Mucosa of rectum (tissue), 2 donors: ENCODE results near the gene IQCE.

ENCODE experiments used
- H3K27ac ChIP-seq, 2 donors: one replicate each; pipeline ENCODE4 v1.7.0; 2013; ENCODE audit warnings: inconsistent platforms in 2 of 2, low read depth in 2 of 2, low read length in 2 of 2
- H3K27me3 ChIP-seq, 2 donors: one replicate each; pipeline ENCODE4 v1.7.0; 2013; ENCODE audit warnings: low read length in 2 of 2; ENCODE audit not compliant: control insufficient read depth in 2 of 2, insufficient read depth in 2 of 2
- H3K36me3 ChIP-seq, 2 donors: one replicate each; pipeline ENCODE4 v1.7.0; 2013; ENCODE audit warnings: low read length in 2 of 2; ENCODE audit not compliant: control insufficient read depth in 2 of 2, insufficient read depth in 2 of 2
- H3K4me1 ChIP-seq, 2 donors: one replicate each; pipeline ENCODE4 v1.7.0; 2013; ENCODE audit warnings: low read length in 2 of 2, mild to moderate bottlenecking in 1 of 2; ENCODE audit not compliant: control insufficient read depth in 2 of 2, insufficient read depth in 2 of 2
- H3K4me3 ChIP-seq, 2 donors: one replicate each; pipeline ENCODE4 v1.7.0; 2013; ENCODE audit warnings: low read length in 2 of 2
- H3K9ac ChIP-seq, 2 donors: one replicate each; pipeline ENCODE4 v1.7.0; 2013; ENCODE audit warnings: low read length in 2 of 2, low read depth in 1 of 2, mild to moderate bottlenecking in 1 of 2
- H3K9me3 ChIP-seq, 2 donors: one replicate each; pipeline ENCODE4 v1.7.0; 2013; ENCODE audit warnings: low read length in 2 of 2; ENCODE audit not compliant: control insufficient read depth in 2 of 2
- donor health status: healthy.
- donor health status: Normal muscosa, but diverticular disease.

The IQCE gene

GRCh38 chr7:2662273-2663120 is 103.7 kb downstream of the IQCE start:
- Histone ChIP-seq H3K4me1 (peaks cover 4 to 14% of the 10 kb centered on the region in 2 donors), H3K36me3 (no peaks in the 10 kb centered on the region), H3K9ac (no peak overlapping the region), H3K9me3 (no peaks in the 10 kb centered on the region), H3K27me3 (no peaks in the 10 kb centered on the region), H3K27ac (no peak overlapping the region), H3K4me3 (no peak overlapping the region)

GRCh38 chr7:2663121-2663886 is 104.5 kb downstream of the IQCE start:
- Histone ChIP-seq H3K9ac (no peak overlapping the region), H3K36me3 (no peaks in the 10 kb centered on the region), H3K9me3 (no peaks in the 10 kb centered on the region), H3K27ac (no peak overlapping the region), H3K27me3 (no peaks in the 10 kb centered on the region), H3K4me3 (no peak overlapping the region), H3K4me1 (peaks cover 4 to 14% of the 10 kb centered on the region in 2 donors)

DNA sequence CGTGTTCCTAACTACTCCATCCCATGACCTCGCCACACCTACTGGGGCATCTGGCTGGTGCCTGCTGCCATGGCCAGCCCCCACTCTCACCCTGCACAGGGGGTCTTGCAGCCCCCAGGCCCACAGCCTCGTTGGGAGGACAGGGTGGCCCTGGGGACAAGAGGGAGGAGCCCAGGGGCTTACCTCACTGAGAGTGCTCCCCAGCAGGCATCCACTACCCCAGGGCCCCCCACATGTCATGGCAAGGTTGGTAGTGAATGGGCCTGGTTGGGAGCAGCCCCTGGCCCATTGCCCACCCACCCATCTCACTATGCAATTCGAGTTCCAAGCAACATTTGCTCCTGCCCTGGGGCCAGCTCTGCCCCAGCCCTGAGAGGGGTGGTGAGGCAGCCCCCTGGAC is 105.2 kb downstream of the IQCE start:
- Histone ChIP-seq H3K4me3 (no peak overlapping the region), H3K27me3 (no peaks in the 10 kb centered on the region), H3K27ac (no peak overlapping the region), H3K4me1 (peaks cover 4 to 14% of the 10 kb centered on the region in 2 donors), H3K9ac (no peak overlapping the region), H3K9me3 (no peaks in the 10 kb centered on the region), H3K36me3 (no peaks in the 10 kb centered on the region)
